ENCODE data around the gene TAOK2. TPM values are rescaled to one million over a fixed set of nuclear protein-coding genes. Genes with fewer than 3 reads are reported as not detected.

Gene TAOK2
- total RNA-seq, result 10 to 100 TPM; 25.7 to 87.0 (median 31.4) TPM

DNA sequence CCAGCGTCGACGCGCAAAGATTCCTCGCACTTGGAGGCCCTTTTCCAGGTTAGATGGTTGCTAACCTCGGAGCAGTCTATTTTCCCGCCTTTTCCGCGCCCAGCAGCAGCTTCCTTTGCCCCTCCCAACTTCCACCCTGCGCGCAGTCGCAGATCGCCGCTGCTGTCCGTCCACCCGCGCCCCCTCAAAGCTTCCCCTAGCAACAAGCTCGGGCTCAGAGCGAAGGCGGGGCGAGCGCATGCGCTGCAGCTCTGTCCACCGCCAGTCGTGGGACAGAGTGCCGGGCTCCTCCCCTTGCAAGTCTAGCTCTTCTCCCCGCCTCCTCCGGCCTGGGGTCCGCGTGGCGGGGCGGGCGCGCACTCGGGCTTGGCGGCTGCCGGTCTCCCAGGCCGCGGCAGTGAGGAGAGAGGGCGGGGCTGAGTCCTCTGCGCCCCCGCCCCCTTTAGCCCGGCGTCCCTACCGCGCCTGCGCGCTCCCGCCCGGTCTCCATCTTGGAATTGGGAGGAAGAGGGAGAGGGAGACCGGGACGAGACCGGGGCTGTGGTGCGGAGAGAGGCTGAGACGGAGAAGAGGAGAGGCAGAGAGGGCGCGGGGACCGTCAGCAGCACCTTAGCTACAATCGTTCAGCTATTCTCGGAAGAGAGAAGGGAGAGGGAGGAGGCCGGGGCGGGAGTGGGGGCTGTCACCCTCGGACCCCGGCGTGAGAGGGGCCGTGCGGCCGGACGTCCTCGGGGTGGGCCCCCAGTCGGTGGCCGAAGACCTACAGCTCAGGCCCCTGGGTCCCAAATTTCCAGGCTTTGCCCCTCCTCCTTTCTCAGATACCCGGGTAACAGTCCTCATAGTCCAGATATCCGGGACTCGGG lies at the start of gene TAOK2:
TSS of gene TAOK2 (plus strand) at position 485 of the 863 bp plus-strand sequence. CDS start 3,905 bp downstream, outside the sequence.
- TF ChIP-seq, protein P1, sequence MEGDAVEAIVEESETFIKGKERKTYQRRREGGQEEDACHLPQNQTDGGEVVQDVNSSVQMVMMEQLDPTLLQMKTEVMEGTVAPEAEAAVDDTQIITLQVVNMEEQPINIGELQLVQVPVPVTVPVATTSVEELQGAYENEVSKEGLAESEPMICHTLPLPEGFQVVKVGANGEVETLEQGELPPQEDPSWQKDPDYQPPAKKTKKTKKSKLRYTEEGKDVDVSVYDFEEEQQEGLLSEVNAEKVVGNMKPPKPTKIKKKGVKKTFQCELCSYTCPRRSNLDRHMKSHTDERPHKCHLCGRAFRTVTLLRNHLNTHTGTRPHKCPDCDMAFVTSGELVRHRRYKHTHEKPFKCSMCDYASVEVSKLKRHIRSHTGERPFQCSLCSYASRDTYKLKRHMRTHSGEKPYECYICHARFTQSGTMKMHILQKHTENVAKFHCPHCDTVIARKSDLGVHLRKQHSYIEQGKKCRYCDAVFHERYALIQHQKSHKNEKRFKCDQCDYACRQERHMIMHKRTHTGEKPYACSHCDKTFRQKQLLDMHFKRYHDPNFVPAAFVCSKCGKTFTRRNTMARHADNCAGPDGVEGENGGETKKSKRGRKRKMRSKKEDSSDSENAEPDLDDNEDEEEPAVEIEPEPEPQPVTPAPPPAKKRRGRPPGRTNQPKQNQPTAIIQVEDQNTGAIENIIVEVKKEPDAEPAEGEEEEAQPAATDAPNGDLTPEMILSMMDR (IDR thresholded peaks at IDR 0.05; ENCODE audit: low read depth), result no peak

DNA sequence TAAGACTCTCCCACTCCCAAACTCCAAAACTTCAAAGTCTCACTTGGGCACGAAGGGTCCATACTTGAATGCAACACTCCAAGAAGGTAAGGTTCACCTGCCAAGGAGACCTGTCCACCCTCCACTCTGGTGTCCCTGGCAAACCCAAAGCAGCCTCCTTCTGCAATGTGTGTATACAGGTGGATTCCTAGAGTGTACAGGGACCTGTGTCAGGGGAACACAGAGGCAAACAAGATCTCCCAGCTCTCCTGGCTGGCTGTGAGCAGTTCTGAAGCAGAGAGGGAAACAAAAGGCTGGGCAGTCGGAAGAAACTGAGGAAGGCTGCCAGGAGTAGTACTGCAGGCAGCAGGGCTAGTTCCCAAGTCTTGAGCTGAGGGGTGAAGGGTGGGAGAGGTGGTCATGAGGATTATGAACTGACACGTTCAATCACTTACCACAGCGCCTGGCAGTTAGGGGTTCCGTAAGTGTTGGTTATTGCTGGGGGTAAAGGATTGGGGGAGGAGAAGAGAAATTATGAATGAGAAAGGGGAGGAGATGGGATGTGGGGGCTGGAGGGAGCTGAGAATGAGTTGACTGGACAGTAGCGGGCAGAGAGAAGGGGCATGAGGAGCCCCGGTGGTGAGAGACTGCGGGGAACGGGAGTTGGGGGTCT lies 48.4 kb upstream of the TAOK2 start:
- TF ChIP-seq, protein P1 (IDR thresholded peaks at IDR 0.05; ENCODE audit: low read depth), result no peak

DNA sequence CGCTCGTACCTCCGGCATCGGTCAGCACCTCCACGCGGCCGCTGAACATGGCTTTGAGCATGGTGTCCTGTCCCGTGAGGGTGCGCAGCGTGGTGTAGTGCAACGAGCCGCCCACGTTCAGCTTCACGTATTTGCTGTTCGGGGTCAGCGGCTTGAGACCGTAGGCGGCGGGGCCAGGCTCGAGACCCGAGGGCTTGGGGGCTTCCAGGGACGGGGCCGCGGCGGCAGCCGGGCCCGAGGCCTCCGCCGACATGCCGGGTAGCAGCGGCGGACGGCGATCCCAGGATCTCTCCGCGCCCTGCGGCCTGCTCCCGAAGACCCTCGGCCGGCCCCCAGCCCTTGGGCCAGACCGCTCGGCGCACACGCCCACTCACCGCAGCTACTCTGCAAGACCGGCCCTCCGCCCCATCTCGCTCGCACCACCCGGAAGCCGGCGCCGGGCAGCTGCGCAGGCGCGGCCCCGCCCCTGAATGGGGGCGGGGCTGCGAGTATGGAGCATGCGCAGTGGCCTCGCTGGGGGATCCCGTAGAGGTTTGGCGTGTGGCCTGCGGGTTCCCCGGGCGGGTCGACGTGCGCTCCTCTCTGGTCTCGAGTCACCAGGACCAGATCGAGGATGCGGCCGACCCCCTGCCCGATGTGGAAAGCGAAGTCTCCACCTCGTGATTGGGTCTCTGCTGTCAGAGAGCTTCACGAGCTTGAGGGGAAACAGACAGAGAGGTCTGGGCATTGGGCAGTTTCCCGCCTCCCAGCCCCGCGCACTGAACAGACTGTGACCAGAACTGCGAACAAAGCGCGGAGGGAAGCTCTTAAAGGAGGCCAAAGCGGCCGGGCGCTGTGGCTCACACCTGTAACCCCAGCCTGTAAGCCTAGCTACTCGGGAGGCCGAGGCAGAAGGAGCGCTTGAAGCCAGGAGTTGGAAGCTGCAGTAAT lies 47.6 kb upstream of the TAOK2 start, which contains the start of gene KCTD13:
TSS of gene KCTD13 (minus strand) at position 446 of the 930 bp plus-strand sequence. CDS start at position 253, 193 bp downstream.
- TF ChIP-seq, protein P1 (IDR thresholded peaks at IDR 0.05; ENCODE audit: low read depth), result no peak

DNA sequence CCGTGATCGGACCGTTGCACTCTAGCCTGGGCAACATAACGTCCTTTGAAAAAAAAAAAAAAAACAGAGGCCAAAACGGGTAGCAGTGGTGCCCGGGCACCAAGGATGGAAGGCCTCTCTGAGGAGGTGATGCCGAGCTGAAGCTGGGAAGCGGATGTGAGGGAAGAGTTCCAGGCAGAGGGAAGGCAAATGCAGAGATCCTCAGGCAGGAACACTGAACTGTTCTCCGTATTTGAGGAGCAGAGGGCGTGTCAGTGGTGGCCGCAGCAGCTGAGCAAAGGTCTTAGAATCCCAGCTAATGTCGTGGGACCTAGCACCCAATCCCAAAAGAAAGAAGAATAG lies 47.0 kb upstream of the TAOK2 start:
- TF ChIP-seq, protein P1 (IDR thresholded peaks at IDR 0.05; ENCODE audit: low read depth), result no peak

DNA sequence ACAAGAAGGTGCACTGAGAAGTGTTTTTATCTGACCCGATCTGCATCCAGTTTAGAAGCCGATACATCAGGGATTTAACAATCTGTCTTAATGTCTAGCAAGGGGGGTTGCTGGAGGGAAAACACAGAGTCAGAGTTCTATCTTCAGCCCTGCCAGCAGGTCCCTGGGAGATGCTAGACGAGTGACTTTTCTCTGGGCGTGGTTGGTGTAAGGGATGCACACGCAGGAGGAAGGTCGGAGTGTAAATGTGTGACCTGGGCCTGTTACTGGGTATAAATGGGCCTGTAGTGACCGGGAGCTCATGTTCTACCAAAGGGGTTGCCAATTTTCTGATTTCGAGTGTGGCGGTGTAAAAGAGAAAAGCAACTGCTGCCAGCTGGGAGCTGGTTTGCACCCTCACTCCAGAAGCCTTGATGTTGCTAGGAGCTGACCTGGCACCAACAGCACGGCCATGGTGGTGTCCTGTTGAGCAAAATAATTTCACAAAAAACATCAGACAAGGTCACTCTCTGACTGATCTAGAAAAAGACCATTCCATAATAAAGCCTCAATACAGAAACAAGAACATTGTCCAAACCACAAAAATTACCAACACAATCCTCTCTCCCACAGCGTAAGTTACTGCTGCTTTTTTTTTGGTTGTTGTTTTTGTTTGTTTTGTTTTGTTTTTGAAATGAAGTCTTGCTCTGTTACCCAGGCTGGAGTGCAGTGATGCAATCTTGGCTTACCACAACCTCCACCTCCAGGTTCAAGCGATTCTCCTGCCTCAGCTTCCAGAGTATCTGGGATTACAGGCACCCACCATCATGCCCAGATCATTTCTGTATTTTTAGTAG lies 46.4 kb upstream of the TAOK2 start:
- TF ChIP-seq, protein P1 (IDR thresholded peaks at IDR 0.05; ENCODE audit: low read depth), result no peak

DNA sequence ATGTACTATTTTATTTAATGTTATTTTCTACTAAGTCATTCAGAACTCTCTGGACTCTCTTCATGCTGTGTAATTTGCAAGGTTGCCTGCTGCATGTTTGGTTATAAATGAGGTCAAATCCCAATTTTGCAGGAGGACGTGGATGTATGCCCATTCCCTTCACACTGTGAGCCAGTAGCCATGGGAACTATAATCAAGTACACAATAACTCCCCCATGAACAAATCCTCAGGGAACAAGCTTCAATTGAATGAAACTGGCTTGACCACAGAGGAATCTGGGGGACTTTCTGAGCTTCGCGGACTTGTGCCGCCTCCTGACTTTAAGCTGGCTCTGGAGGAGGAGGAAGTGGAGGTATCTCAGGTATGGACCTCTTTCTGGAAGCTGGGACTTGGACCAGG lies 33.0 kb upstream of the TAOK2 start:
- TF ChIP-seq, protein P1 (IDR thresholded peaks at IDR 0.05; ENCODE audit: low read depth), result no peak

Data from subcutaneous adipose tissue (tissue), 4 donors.